Epithelial cell of proximal tubule (primary cell): ENCODE data around the gene IFNE. TPM values are rescaled to one million over a fixed set of nuclear protein-coding genes. Genes with fewer than 3 reads are reported as not detected.

Experiments
- DNase-seq: peaks from one replicate; pipeline ENCODE4 v3.0.0-alpha.2; 2011; ENCODE audit warnings: low read depth
- H3K4me3 ChIP-seq: 2 replicates; pipeline ENCODE4 v1.5.1; 2011; ENCODE audit warnings: low read depth, mild to moderate bottlenecking, low read length
- total RNA-seq: library from RNA; depleted of rRNA; stranded (reverse); fragments of >200 nt; gene quantifications from 2 replicates; pipeline ENCODE4 v1.2.3, GENCODE V29; 2015
- TF ChIP-seq, protein P1 (sequence below): conservative IDR thresholded peaks from 2 replicates; pipeline ENCODE4 v1.5.1; 2012; ENCODE audit warnings: low read depth, mild to moderate bottlenecking, low read length

IFNE gene
- total RNA-seq, 1 donor from 2014 or later: not detected

- H3K4me3 ChIP-seq: no peak overlapping the region
- TF ChIP-seq, protein P1, sequence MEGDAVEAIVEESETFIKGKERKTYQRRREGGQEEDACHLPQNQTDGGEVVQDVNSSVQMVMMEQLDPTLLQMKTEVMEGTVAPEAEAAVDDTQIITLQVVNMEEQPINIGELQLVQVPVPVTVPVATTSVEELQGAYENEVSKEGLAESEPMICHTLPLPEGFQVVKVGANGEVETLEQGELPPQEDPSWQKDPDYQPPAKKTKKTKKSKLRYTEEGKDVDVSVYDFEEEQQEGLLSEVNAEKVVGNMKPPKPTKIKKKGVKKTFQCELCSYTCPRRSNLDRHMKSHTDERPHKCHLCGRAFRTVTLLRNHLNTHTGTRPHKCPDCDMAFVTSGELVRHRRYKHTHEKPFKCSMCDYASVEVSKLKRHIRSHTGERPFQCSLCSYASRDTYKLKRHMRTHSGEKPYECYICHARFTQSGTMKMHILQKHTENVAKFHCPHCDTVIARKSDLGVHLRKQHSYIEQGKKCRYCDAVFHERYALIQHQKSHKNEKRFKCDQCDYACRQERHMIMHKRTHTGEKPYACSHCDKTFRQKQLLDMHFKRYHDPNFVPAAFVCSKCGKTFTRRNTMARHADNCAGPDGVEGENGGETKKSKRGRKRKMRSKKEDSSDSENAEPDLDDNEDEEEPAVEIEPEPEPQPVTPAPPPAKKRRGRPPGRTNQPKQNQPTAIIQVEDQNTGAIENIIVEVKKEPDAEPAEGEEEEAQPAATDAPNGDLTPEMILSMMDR: no peak
- DNase-seq: no peak
These were observed 17.8 kb upstream of the IFNE start for GRCh38 chr9:21499912-21500311.

DNA sequence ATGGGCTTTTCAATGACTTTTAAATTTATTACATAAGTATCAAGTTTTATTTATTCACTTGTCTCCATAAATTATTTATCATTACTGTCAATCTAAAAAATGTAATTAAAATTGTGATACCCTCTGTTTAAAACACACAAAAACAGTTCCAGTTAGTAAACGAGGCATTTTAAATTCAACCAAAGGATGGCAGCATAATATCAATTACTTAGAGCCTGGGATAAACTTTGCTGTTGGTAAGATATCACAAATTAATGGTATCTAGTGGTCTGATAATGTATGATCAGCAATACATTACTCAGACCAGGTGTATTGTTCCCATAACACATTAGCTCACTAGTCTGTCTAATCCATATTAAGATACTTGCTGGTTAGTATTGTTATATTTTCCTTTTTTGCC is 9.6 kb upstream of the IFNE start:
- TF ChIP-seq, protein P1: no peak
- DNase-seq: no peak
- no peak overlapping the region for H3K4me3 ChIP-seq

DNA sequence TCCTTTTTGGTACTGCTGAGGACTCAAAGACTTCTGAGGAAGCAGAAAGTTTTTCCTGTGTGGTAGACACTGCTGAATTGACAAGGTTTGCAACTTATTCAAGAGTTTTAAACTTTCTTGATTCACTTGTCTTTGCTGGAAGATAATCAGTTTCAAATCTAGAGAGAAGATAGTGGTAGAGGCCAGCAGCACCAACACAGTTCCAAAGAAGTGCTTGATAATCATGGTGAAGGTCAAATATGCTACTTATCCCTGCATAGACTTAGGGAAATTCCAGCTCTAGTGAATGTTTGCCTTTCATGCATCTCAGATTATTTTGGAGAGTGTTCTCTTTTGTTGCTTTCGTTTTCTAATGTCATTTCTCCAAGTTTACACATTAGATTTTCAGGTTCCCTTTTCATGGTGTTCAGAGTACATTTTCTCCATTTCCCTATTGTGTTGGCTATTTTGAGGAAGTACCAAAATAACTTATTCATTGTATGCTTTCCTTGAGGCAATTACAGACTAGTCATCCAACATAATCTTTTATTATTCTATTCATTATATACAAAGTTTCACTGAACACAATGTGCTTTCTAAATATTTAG is 550 bp downstream of the IFNE start:
- TF ChIP-seq, protein P1: no peak
- H3K4me3 ChIP-seq: no peak overlapping the region
- DNase-seq: no peak

DNA sequence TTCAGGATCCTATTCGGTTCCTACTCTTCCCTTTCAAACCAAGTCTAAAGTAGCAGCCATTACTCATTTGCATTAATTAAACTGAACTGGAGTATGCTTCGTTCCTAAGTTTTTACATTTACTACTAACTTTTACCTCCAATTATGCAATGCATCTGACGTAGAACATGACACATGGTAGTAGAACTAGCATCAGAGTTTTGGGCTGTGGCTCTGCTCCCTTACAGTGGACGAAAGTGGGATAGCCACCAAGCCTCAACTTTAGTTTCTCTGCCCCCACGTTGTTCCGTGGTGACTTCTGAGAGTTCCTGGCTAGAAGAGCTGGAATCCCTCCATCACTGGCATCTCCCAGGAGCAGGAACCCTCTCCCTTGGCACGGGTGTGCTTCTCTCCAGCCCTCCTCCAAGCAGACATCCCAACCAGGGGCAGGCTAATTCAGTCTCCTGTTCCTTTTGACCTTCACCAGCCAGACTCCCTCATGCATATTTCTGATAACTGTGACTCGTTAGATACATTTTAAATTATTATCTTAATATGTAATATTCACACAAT is 2.9 kb downstream of the IFNE start:
- TF ChIP-seq, protein P1: no peak
- no peak for DNase-seq
- H3K4me3 ChIP-seq: no peak overlapping the region

DNA sequence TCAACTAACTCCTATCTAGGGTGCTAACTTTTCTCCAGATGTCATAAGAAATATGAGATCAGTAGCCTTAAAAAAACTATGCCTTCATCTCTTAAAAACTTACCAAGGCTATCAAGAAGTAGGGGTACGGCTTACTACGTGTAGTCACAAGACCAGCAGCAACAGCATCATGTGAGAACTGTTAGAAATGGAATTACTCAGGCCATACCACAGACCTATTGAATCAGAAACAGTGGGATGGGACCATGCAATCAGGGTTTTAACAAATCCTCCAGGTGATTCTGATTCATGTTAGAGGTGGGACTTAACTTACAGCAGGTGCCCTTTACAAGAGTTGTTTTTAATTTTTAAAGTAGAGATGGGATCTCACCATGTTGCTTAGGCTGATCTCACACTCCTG is 4.6 kb downstream of the IFNE start:
- no peak for DNase-seq
- TF ChIP-seq, protein P1: no peak
- H3K4me3 ChIP-seq: no peak overlapping the region

- H3K4me3 ChIP-seq: no peak overlapping the region
- TF ChIP-seq, protein P1: peak; percentile 34
- no peak for DNase-seq
These were observed 8.9 kb downstream of the IFNE start for GRCh38 chr9:21473236-21473635.

DNA sequence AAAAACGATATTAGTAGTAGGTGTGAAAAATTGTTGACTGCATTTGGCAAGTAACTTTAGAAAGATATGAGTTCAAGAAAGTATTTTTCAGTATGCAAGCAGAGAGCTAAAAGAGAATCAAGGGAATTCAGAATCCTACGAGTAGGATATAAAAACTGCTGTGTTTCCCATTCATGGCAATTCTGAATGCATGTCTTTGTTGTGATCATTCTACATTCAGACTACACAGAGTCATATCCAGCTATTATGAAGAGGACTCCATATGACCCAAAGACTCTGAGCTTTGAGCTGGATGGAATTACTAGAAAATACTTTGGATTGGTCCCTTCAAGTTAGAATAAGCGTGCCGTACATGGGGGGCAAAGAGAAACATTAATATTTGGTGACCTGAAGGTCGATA is 12.0 kb downstream of the IFNE start:
- TF ChIP-seq, protein P1: no peak
- no peak overlapping the region for H3K4me3 ChIP-seq
- no peak for DNase-seq
